Measurements from ENCODE around the gene KCNK2. TPM values are rescaled to one million over a fixed set of nuclear protein-coding genes. Genes with fewer than 3 reads are reported as not detected.

KCNK2 gene
- polyA plus RNA-seq, 1 donor (not counting 4 experiments of a cell fraction or from before 2014, with no cell fraction given) = 0.10 TPM

DNA sequence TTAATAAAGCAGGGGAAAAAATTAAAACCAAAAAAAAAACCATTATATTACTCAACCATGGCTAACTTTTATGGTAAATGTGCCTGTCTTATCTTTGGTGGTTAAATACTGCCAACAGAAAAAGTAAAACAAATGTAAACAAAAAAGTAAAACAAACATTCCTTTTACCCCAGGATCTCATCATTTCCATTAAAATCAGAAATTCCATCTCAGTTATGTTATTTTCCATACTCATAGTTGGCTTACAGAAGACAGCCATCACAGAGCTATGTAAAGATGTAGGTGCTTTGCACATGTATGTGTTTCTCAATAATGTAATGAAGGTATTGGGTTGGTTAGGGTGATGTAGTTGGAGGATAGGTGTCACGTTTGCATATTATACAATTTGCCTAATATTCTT, 185.0 kb downstream of the KCNK2 start:
- Histone ChIP-seq H3K4me2 (ENCODE audit: control insufficient read depth, extremely low read depth, insufficient read depth, low read depth, low read length) (no peak overlapping the region), H3K4me1 (ENCODE audit: control insufficient read depth, extremely low read depth, insufficient read depth, low read length) (no peaks in the 10 kb centered on the region), H3K9me3 (ENCODE audit: control insufficient read depth, low read depth, low read length) (no peaks in the 10 kb centered on the region), H3K9me1 (ENCODE audit: control insufficient read depth, extremely low read depth, insufficient read depth, low read length) (no peaks in the 10 kb centered on the region), H3K27ac (ENCODE audit: control insufficient read depth, insufficient read depth, low read length) (no peak overlapping the region), H3K4me3 (ENCODE audit: control insufficient read depth in 2 of 3, extremely low read depth in 1 of 3, insufficient read depth in 2 of 3, low read depth in 1 of 3, low read length in 3 of 3) (no peak overlapping the region), H3K27me3 (ENCODE audit: control insufficient read depth, extremely low read depth, insufficient read depth, low read length) (no peaks in the 10 kb centered on the region), H4K20me1 (ENCODE audit: control insufficient read depth, extremely low read depth, insufficient read depth, low read length) (no peaks in the 10 kb centered on the region), H3K9ac (ENCODE audit: control insufficient read depth, extremely low read depth, insufficient read depth, low read length) (no peak overlapping the region), H2AFZ (ENCODE audit: control insufficient read depth, low read length) (no peak overlapping the region), H3K79me2 (ENCODE audit: control insufficient read depth, insufficient read depth, low read length) (no peaks in the 10 kb centered on the region), H3K36me3 (ENCODE audit: control insufficient read depth in 2 of 2, extremely low read depth in 1 of 2, insufficient read depth in 2 of 2, low read length in 2 of 2) (no peaks in the 10 kb centered on the region)
- no peak for DNase-seq (ENCODE audit: low read depth, low spot score)
- TF ChIP-seq EZH2 (IDR thresholded peaks at IDR 0.05; ENCODE audit: low read length) = no peak
- TF ChIP-seq, protein P1, sequence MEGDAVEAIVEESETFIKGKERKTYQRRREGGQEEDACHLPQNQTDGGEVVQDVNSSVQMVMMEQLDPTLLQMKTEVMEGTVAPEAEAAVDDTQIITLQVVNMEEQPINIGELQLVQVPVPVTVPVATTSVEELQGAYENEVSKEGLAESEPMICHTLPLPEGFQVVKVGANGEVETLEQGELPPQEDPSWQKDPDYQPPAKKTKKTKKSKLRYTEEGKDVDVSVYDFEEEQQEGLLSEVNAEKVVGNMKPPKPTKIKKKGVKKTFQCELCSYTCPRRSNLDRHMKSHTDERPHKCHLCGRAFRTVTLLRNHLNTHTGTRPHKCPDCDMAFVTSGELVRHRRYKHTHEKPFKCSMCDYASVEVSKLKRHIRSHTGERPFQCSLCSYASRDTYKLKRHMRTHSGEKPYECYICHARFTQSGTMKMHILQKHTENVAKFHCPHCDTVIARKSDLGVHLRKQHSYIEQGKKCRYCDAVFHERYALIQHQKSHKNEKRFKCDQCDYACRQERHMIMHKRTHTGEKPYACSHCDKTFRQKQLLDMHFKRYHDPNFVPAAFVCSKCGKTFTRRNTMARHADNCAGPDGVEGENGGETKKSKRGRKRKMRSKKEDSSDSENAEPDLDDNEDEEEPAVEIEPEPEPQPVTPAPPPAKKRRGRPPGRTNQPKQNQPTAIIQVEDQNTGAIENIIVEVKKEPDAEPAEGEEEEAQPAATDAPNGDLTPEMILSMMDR (optimal IDR thresholded peaks at IDR 0.05 in 1 of 3, IDR thresholded peaks at IDR 0.05 in 1 of 3, conservative IDR thresholded peaks at IDR 0.05 in 1 of 3; ENCODE audit: extremely low read depth in 1 of 3, insufficient read depth in 2 of 3, low read length in 3 of 3) = no peak
- dilution Hi-C loops (cut with MboI; ENCODE audit: extremely low pct_ligation_motif_present, low sequenced_read_pairs) = no loop called here
- no peak for FAIRE-seq

- H3K9me1 ChIP-seq (ENCODE audit: control insufficient read depth, extremely low read depth, insufficient read depth, low read length) = no peaks in the 10 kb centered on the region
- dilution Hi-C loops (cut with MboI; ENCODE audit: extremely low pct_ligation_motif_present, low sequenced_read_pairs) = no loop called here
- H3K27ac ChIP-seq (ENCODE audit: control insufficient read depth, insufficient read depth, low read length) = no peak overlapping the region
- no peak overlapping the region for H3K4me3 ChIP-seq (ENCODE audit: control insufficient read depth in 2 of 3, extremely low read depth in 1 of 3, insufficient read depth in 2 of 3, low read depth in 1 of 3, low read length in 3 of 3)
- peaks cover 14% of the 10 kb centered on the region for H3K4me1 ChIP-seq (ENCODE audit: control insufficient read depth, extremely low read depth, insufficient read depth, low read length)
- no peaks in the 10 kb centered on the region for H4K20me1 ChIP-seq (ENCODE audit: control insufficient read depth, extremely low read depth, insufficient read depth, low read length)
- no peaks in the 10 kb centered on the region for H3K36me3 ChIP-seq (ENCODE audit: control insufficient read depth in 2 of 2, extremely low read depth in 1 of 2, insufficient read depth in 2 of 2, low read length in 2 of 2)
- FAIRE-seq = no peak
- no peak overlapping the region for H3K4me2 ChIP-seq (ENCODE audit: control insufficient read depth, extremely low read depth, insufficient read depth, low read depth, low read length)
- H3K9ac ChIP-seq (ENCODE audit: control insufficient read depth, extremely low read depth, insufficient read depth, low read length) = no peak overlapping the region
- H2AFZ ChIP-seq (ENCODE audit: control insufficient read depth, low read length) = no peak overlapping the region
- no peaks in the 10 kb centered on the region for H3K27me3 ChIP-seq (ENCODE audit: control insufficient read depth, extremely low read depth, insufficient read depth, low read length)
- no peaks in the 10 kb centered on the region for H3K79me2 ChIP-seq (ENCODE audit: control insufficient read depth, insufficient read depth, low read length)
- no peaks in the 10 kb centered on the region for H3K9me3 ChIP-seq (ENCODE audit: control insufficient read depth, low read depth, low read length)
- DNase-seq (ENCODE audit: low read depth, low spot score) = no peak
- TF ChIP-seq EZH2 (IDR thresholded peaks at IDR 0.05; ENCODE audit: low read length) = no peak
- TF ChIP-seq, protein P1 (optimal IDR thresholded peaks at IDR 0.05 in 1 of 3, IDR thresholded peaks at IDR 0.05 in 1 of 3, conservative IDR thresholded peaks at IDR 0.05 in 1 of 3; ENCODE audit: extremely low read depth in 1 of 3, insufficient read depth in 2 of 3, low read length in 3 of 3) = peak in 1 of 3 experiments; percentile 32
Observed at GRCh38 chr1:215269955-215270354, 187.4 kb downstream of the KCNK2 start.

All from keratinocyte (primary cell).